ENCODE measurements around the gene KEAP1. TPM values are rescaled to one million over a fixed set of nuclear protein-coding genes. Genes with fewer than 3 reads are reported as not detected.

KEAP1 gene
- total RNA-seq, 1 experiment from 2014 or later = 75.2 TPM

GRCh38 chr19:10474962-10475451, 28.1 kb downstream of the KEAP1 start:
- Histone ChIP-seq H3K4me1 (ENCODE audit: control insufficient read depth in 1 of 2, insufficient read depth in 2 of 2, low read length in 2 of 2) (peaks cover 2 to 11% of the 10 kb centered on the region in 2 experiments; a peak in 3 of 4 replicates), H3K36me3 (ENCODE audit: control insufficient read depth in 1 of 2, insufficient read depth in 2 of 2, low read length in 2 of 2) (no peaks in the 10 kb centered on the region), H3K9ac (ENCODE audit: low read length) (no peak overlapping the region), H4K20me1 (ENCODE audit: insufficient read depth) (no peaks in the 10 kb centered on the region), H3K4me3 (replicated peaks in 1 of 2; ENCODE audit: low read depth in 1 of 2, low read length in 2 of 2) (no peak overlapping the region), H3K4me2 (ENCODE audit: low read length) (no peak overlapping the region), H3K27me3 (ENCODE audit: insufficient read depth, low read length) (no peaks in the 10 kb centered on the region), H3K9me2 (ENCODE audit: insufficient read depth) (no peaks in the 10 kb centered on the region), H3K27ac (ENCODE audit: low read depth, low read length) (no peak overlapping the region), H3K79me2 (ENCODE audit: insufficient read depth, low read length) (no peaks in the 10 kb centered on the region), H3K9me3 (ENCODE audit: control insufficient read depth in 1 of 2, insufficient read depth in 1 of 2, low read depth in 1 of 2, low read length in 2 of 2) (no peaks in the 10 kb centered on the region), H2AFZ (ENCODE audit: low read depth, low read length, poor library complexity, severe bottlenecking) (no peak overlapping the region)
- ChIA-PET CTCF (interaction anchor here (0.6 to 1.8 kb wide), 2 partner anchors 9 to 222 kb away, joined by 3 to 5 read pairs; no protein-coding TSS in a partner anchor), POLR2A (no interaction called here), RAD21 (ENCODE audit: low non-redundant PET in 1 of 2, low total read pairs in 2 of 2, uncharacterized antibody in 2 of 2, unreplicated experiment in 2 of 2) (no interaction called here)
- BruUV-seq (replicated peaks) = no TSS peak
- TF ChIP-seq TCF7L2 (IDR thresholded peaks at IDR 0.05; ENCODE audit: borderline replicate concordance, extremely low read depth, insufficient read depth, insufficient read length) (no peak), SIN3A (IDR thresholded peaks at IDR 0.05; ENCODE audit: low read depth) (no peak), SRF (IDR thresholded peaks at IDR 0.05; ENCODE audit: low read depth) (no peak), CTCF (IDR thresholded peaks at IDR 0.05 in 2 of 3, conservative IDR thresholded peaks at IDR 0.05 in 1 of 3; ENCODE audit: borderline replicate concordance in 1 of 3, insufficient read depth in 1 of 3, low read depth in 2 of 3, low read length in 2 of 3) (no peak), ZFX (IDR thresholded peaks at IDR 0.05) (no peak), ELF1 (IDR thresholded peaks at IDR 0.05; ENCODE audit: borderline replicate concordance, low read depth) (no peak), RAD21 (IDR thresholded peaks at IDR 0.05; ENCODE audit: low read depth) (no peak), FOSL1 (IDR thresholded peaks at IDR 0.05; ENCODE audit: low read depth) (no peak), EZH2 (IDR thresholded peaks at IDR 0.05) (no peak), EZH2phosphoT487 (IDR thresholded peaks at IDR 0.05; ENCODE audit: borderline replicate concordance) (no peak), EGR1 (IDR thresholded peaks at IDR 0.05; ENCODE audit: low read depth) (no peak), YY1 (IDR thresholded peaks at IDR 0.05; ENCODE audit: extremely low read depth, insufficient replicate concordance, low read depth, low read length) (no peak), CEBPB (IDR thresholded peaks at IDR 0.05; ENCODE audit: low read depth) (no peak), SP1 (IDR thresholded peaks at IDR 0.05; ENCODE audit: low read depth) (no peak)
- no peak for ATAC-seq
- intact Hi-C loops (cut with micrococcal nuclease) = loop anchor here (5.0 kb wide), 1 partner anchor 73 kb away; the partner anchor contains the start of gene CDC37
- DNase-seq (ENCODE audit: low read depth, low spot score) = no peak
